HEK293T (cell line): ENCODE measurements around the gene CLRN3.

Experiments used
- BHLHE40 ChIP-seq: fragments of 450-650 bp; IDR thresholded peaks from 2 replicates; pipeline ENCODE4 v1.6.1; 2016; ENCODE audit warnings: mild to moderate bottlenecking, moderate library complexity, borderline replicate concordance
- FOXK2 ChIP-seq: fragments of 450-650 bp; IDR thresholded peaks from 2 replicates; pipeline ENCODE4 v1.6.1; 2016; ENCODE audit warnings: mild to moderate bottlenecking
- FOXM1 ChIP-seq: fragments of 450-650 bp; IDR thresholded peaks from 2 replicates; pipeline ENCODE4 v1.6.1; 2017; ENCODE audit warnings: mild to moderate bottlenecking, borderline replicate concordance
- HDGF ChIP-seq: fragments of 450-650 bp; IDR thresholded peaks from 2 replicates; pipeline ENCODE4 v1.6.1; 2017; ENCODE audit warnings: antibody characterized with exemption, borderline replicate concordance
- LEF1 ChIP-seq: fragments of 450-650 bp; IDR thresholded peaks from 2 replicates; pipeline ENCODE4 v1.6.1; 2017; ENCODE audit warnings: mild to moderate bottlenecking, borderline replicate concordance
- SP1 ChIP-seq: fragments of 450-650 bp; IDR thresholded peaks from 2 replicates; pipeline ENCODE4 v1.6.1; 2017
- SUZ12 ChIP-seq: fragments of 450-650 bp; IDR thresholded peaks from 2 replicates; pipeline ENCODE4 v1.6.1; 2016; ENCODE audit warnings: mild to moderate bottlenecking
- TARDBP ChIP-seq: fragments of 450-650 bp; IDR thresholded peaks from 2 replicates; pipeline ENCODE4 v1.6.1; 2016

DNA sequence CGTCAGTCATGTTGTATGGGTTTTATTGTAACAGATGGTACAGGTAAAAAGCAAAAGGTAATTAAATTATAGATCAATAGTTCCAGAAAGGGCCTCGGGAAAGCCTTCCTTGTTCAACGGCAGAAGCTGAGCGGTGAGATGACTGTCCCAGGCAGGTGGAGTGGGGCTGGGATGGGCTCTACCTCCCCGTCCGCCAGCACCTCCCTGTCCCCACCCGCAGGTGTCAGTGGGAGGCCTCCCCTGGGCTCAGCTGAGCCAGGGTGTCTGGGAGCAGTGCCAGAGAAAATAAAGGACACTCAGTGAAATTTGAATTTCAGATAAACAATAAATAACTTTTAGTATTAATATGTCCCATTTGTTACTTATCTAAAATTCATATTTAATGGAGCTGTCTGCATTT, 58.9 kb downstream of the CLRN3 start:
- no peak for TF ChIP-seq SP1
- no peak for TF ChIP-seq FOXK2
- TF ChIP-seq HDGF: no peak
- no peak for TF ChIP-seq SUZ12
- no peak for TF ChIP-seq TARDBP
- no peak for TF ChIP-seq BHLHE40
- no peak for TF ChIP-seq FOXM1
- no peak for TF ChIP-seq LEF1
